CD14-positive monocyte (primary cell): ENCODE measurements around the gene CDHR5. TPM values are rescaled to one million over a fixed set of nuclear protein-coding genes. Genes with fewer than 3 reads are reported as not detected.
A peak's percentile ranks its signal among the peaks of the same experiment; 100 is the strongest.

Experiments
- DNase-seq, 3 donors: peaks; one replicate each; pipeline ENCODE4 v3.0.0-alpha.2; 2011 to 2022
- H2AFZ ChIP-seq: 2 replicates; pipeline ENCODE4 v1.6.0; 2012; ENCODE audit warnings: mild to moderate bottlenecking, low read depth, low read length, inconsistent platforms; ENCODE audit not compliant: insufficient read depth, poor library complexity, severe bottlenecking
- H3K27ac ChIP-seq, 2 donors: 1 replicate in 1 of 2; 2 replicates in 1 of 2; pipeline ENCODE4 v1.5.1; 2012 to 2013; ENCODE audit warnings: low read length in 2 of 2, control low read depth in 1 of 2, inconsistent platforms in 1 of 2, low read depth in 1 of 2, mild to moderate bottlenecking in 1 of 2
- H3K27me3 ChIP-seq, 2 donors: one replicate each; pipeline versions ENCODE4 v1.6.0 to v1.6.1; 2011 to 2013; ENCODE audit warnings: low read length in 2 of 2; ENCODE audit not compliant: control insufficient read depth in 2 of 2, insufficient read depth in 2 of 2
- H3K36me3 ChIP-seq, 2 donors: replicated peaks in 1 of 2; 1 replicate in 1 of 2; 2 replicates in 1 of 2; pipeline versions ENCODE4 v1.5.1 to v1.6.1; 2012 to 2013; ENCODE audit warnings: low read length in 2 of 2, control low read depth in 1 of 2, inconsistent platforms in 1 of 2, mild to moderate bottlenecking in 1 of 2; ENCODE audit not compliant: insufficient read depth in 2 of 2, control insufficient read depth in 1 of 2
- H3K4me1 ChIP-seq, 2 donors: 1 replicate in 1 of 2; 2 replicates in 1 of 2; pipeline versions ENCODE4 v1.5.1 to v1.6.1; 2012 to 2013; ENCODE audit warnings: low read length in 2 of 2, control low read depth in 1 of 2, inconsistent platforms in 1 of 2, mild to moderate bottlenecking in 1 of 2, moderate library complexity in 1 of 2; ENCODE audit not compliant: insufficient read depth in 2 of 2, control insufficient read depth in 1 of 2
- H3K4me2 ChIP-seq: replicated peaks from 2 replicates; pipeline ENCODE3; 2012; ENCODE audit warnings: low read length, moderate library complexity, mild to moderate bottlenecking; ENCODE audit not compliant: poor library complexity, severe bottlenecking; ENCODE audit errors: extremely low read depth
- H3K4me3 ChIP-seq, 3 experiments: fragments of 200-600 bp in 1 of 3; sonication (generic) in 1 of 3; replicated peaks in 1 of 3; 1 replicate in 2 of 3; 2 replicates in 1 of 3; pipeline ENCODE4 v1.5.1; 2011 to 2013; ENCODE audit warnings: low read length in 3 of 3, mild to moderate bottlenecking in 3 of 3, control low read depth in 2 of 3, low read depth in 2 of 3, inconsistent platforms in 1 of 3, moderate library complexity in 1 of 3
- H3K79me2 ChIP-seq: 2 replicates; pipeline ENCODE4 v1.6.0; 2012; ENCODE audit warnings: mild to moderate bottlenecking, control low read depth, inconsistent platforms, low read length, moderate library complexity; ENCODE audit not compliant: insufficient read depth
- H3K9ac ChIP-seq: 2 replicates; pipeline ENCODE4 v1.6.0; 2017; ENCODE audit warnings: low read length, mild to moderate bottlenecking; ENCODE audit not compliant: insufficient read depth, poor library complexity, severe bottlenecking
- H3K9me3 ChIP-seq, 2 donors: replicated peaks in 1 of 2; 1 replicate in 1 of 2; 2 replicates in 1 of 2; pipeline versions ENCODE4 v1.5.1 to v1.6.1; 2012 to 2013; ENCODE audit warnings: low read length in 2 of 2, control low read depth in 1 of 2; ENCODE audit not compliant: control insufficient read depth in 1 of 2, insufficient read depth in 1 of 2
- H4K20me1 ChIP-seq: 2 replicates; pipeline ENCODE4 v1.6.0; 2012; ENCODE audit warnings: mild to moderate bottlenecking, low read length, control low read depth, moderate library complexity; ENCODE audit not compliant: insufficient read depth
- H3K27ac Mint-ChIP-seq, 7 donors: one replicate each; pipeline ENCODE4 v1.8.0; 2020; ENCODE audit warnings: mild to moderate bottlenecking in 7 of 7, mixed read lengths in 7 of 7, moderate library complexity in 6 of 7, inconsistent platforms in 2 of 7
- H3K27me3 Mint-ChIP-seq, 3 donors: one replicate each; pipeline ENCODE4 v1.8.0; 2021 to 2022; ENCODE audit warnings: low read depth in 3 of 3, mild to moderate bottlenecking in 3 of 3, mixed read lengths in 3 of 3, moderate library complexity in 3 of 3, inconsistent platforms in 1 of 3
- H3K36me3 Mint-ChIP-seq, 2 donors: one replicate each; pipeline ENCODE4 v1.8.0; 2020; ENCODE audit warnings: mixed read lengths in 2 of 2, inconsistent platforms in 1 of 2, mild to moderate bottlenecking in 1 of 2
- H3K4me1 Mint-ChIP-seq: one replicate; pipeline ENCODE4 v1.8.0; 2020; ENCODE audit warnings: mild to moderate bottlenecking, mixed read lengths
- H3K4me3 Mint-ChIP-seq, 2 donors: one replicate each; pipeline ENCODE4 v1.8.0; 2020; ENCODE audit warnings: mild to moderate bottlenecking in 2 of 2, mixed read lengths in 2 of 2, moderate library complexity in 1 of 2
- H3K9me3 Mint-ChIP-seq, 7 donors: one replicate each; pipeline ENCODE4 v1.8.0; 2020 to 2022; ENCODE audit warnings: mixed read lengths in 7 of 7, mild to moderate bottlenecking in 6 of 7, moderate library complexity in 6 of 7, inconsistent platforms in 2 of 7
- WGBS: methylation state at CpG from one replicate; pipeline ENCODE4 v1.1.5; 2013; ENCODE audit warnings: missing lambda C conversion rate; ENCODE audit not compliant: insufficient coverage; 5-methylcytosine and 5-hydroxymethylcytosine counted together
- intact Hi-C, 2 donors: fragments of 100-400 bp; cut with micrococcal nuclease; formaldehyde crosslinking; loops; one replicate each; pipeline versions ENCODE4 v1.15.0 to v1.15.1; 2023
- polyA plus RNA-seq, 3 donors: library from polyadenylated mRNA; depleted of rRNA in 1 of 3; unstranded in 2 of 3; stranded (reverse) in 1 of 3; fragments of 300-500 nt in 2 of 3; fragments of >200 nt in 1 of 3; fragmentation: Illumina TruSeq in 2 of 3; gene quantifications; 1 replicate in 2 of 3; 2 replicates in 1 of 3; pipeline ENCODE4 v1.2.3, GENCODE V29; 2012 to 2021
- TF ChIP-seq, protein P1 (sequence below): fragments of 200-600 bp; IDR thresholded peaks from one replicate; pipeline ENCODE4 v1.8.0; 2022; ENCODE audit warnings: antibody characterized with exemption, mild to moderate bottlenecking

CDHR5 gene
- polyA plus RNA-seq, 3 donors = 0.18 to 0.43 (median 0.18) TPM

DNA sequence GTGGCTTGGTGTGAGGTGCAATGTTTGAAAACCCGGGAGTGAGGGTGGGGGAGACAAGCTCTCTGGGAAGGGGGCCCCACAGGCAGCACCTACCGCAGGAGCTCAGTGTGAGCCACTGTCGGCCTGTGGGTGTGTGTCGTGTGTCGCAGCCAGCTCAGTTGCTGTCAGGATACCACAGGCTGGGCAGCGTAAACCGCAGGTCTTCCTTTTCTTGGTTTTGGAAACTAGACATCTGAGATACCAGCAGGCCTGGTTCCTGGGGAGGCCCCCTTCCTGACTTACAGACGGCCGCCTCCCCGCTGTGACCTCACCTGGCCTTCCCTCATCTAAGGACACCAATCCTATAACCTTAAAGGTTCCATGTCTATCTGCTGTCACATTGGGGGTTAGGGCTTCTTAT lies 28.4 kb downstream of the CDHR5 start:
- Histone ChIP-seq H3K4me3 (no peak overlapping the region), H3K9ac (no peak overlapping the region), H3K4me2 (no peak overlapping the region), H3K27me3 (no peaks in the 10 kb centered on the region), H3K27ac (no peak overlapping the region), H4K20me1 (peaks cover 65% of the 10 kb centered on the region), H3K36me3 (peaks cover 88 to 94% of the 10 kb centered on the region in 2 donors), H2AFZ (no peak overlapping the region), H3K4me1 (no peaks in the 10 kb centered on the region), H3K79me2 (peaks cover 4% of the 10 kb centered on the region), H3K9me3 (no peaks in the 10 kb centered on the region)
- Mint-ChIP-seq H3K9me3 (no peaks in the 10 kb centered on the region), H3K4me1 (no peaks in the 10 kb centered on the region), H3K36me3 (peaks cover 67 to 97% of the 10 kb centered on the region in 2 donors), H3K4me3 (no peak overlapping the region), H3K27ac (peak overlapping the region in 2 of 7 donors; percentile 6 to 60), H3K27me3 (no peaks in the 10 kb centered on the region)
- DNase-seq = no peak
- TF ChIP-seq, protein P1, sequence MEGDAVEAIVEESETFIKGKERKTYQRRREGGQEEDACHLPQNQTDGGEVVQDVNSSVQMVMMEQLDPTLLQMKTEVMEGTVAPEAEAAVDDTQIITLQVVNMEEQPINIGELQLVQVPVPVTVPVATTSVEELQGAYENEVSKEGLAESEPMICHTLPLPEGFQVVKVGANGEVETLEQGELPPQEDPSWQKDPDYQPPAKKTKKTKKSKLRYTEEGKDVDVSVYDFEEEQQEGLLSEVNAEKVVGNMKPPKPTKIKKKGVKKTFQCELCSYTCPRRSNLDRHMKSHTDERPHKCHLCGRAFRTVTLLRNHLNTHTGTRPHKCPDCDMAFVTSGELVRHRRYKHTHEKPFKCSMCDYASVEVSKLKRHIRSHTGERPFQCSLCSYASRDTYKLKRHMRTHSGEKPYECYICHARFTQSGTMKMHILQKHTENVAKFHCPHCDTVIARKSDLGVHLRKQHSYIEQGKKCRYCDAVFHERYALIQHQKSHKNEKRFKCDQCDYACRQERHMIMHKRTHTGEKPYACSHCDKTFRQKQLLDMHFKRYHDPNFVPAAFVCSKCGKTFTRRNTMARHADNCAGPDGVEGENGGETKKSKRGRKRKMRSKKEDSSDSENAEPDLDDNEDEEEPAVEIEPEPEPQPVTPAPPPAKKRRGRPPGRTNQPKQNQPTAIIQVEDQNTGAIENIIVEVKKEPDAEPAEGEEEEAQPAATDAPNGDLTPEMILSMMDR = no peak
- intact Hi-C loops = no loop called here
- 76% methylated on average over 7 of the region's 10 CpGs for WGBS

DNA sequence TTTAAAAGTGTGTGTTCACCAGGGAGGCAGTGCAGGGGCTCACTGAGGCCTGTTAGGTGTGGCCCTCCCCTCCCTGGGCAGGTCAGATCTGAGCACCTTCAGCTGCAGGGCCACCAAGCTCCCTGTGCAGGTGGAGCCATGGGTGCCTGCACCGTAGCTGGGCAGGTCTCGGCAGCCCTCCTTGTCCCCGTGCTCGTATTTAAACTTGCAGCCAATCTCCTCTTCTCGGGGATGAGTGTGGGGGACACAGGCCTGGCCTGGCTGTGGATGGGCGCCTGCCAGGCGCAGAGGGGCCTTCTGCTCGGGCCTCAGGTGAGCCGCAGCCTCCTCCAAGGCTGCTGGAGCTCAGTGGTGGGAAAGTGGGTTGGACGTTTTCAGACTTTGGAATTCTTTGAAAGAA lies 29.4 kb downstream of the CDHR5 start:
- H3K9me3 Mint-ChIP-seq = no peaks in the 10 kb centered on the region
- H3K4me1 Mint-ChIP-seq = no peaks in the 10 kb centered on the region
- WGBS = 93% methylated on average over 8 of the region's 10 CpGs
- Histone ChIP-seq H4K20me1 (peaks cover 65% of the 10 kb centered on the region), H3K4me3 (no peak overlapping the region), H3K4me1 (no peaks in the 10 kb centered on the region), H3K27me3 (no peaks in the 10 kb centered on the region), H3K4me2 (no peak overlapping the region), H3K9ac (no peak overlapping the region), H2AFZ (no peak overlapping the region), H3K27ac (no peak overlapping the region), H3K36me3 (peaks cover 87 to 97% of the 10 kb centered on the region in 2 donors), H3K79me2 (peaks cover 4% of the 10 kb centered on the region), H3K9me3 (no peaks in the 10 kb centered on the region)
- no peak for DNase-seq
- H3K27ac Mint-ChIP-seq = no peak overlapping the region
- H3K36me3 Mint-ChIP-seq = peaks cover 74 to 97% of the 10 kb centered on the region in 2 donors
- H3K4me3 Mint-ChIP-seq = no peak overlapping the region
- TF ChIP-seq, protein P1 = no peak
- H3K27me3 Mint-ChIP-seq = peaks cover 0 to 2% (median 0%) of the 10 kb centered on the region in 3 donors
- intact Hi-C loops = no loop called here
